ENCODE measurements around the gene ARHGEF10L.
A peak's percentile ranks its signal among the peaks of the same experiment; 100 is the strongest.
"Not testable (repeated sequence)": the region's sequence is repeated elsewhere in the genome, so short reads cannot be mapped to it uniquely, and the experiment has no call there.

The ARHGEF10L gene

DNA sequence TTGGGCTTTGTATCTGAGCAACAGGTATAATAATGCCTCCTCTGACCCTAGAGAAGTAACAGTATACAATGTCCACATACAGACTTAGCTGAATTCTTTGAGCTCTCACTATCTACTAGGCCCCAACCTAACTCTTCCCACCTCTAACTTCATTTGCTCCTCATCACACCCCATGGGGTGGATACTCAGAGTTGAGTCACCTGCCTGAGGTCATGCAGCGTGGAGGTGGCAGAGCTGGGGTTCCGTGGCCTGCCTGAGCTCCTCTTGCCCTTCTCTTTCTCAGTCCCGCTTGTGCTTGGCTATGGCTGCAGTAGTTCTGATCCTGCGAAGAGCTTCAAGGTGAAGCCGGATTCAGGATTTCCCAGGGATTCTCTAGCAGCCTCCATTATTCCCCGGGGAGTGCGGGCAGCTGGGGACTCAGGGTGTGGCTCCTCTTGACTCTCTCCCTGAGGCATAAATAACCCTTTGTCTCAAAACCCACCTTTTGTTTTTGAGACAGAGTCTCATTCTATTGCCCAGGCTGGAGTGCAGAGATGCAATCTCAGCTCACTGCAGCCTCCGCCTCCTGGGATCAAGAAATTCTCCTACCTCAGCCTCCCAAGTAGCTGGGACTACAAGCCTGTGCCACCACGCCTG lies 185.7 kb downstream of the ARHGEF10L start:
- DNase-seq = peak; percentile 80

- no peak for DNase-seq
Observed at GRCh38 chr1:17725811-17726582, 186.5 kb downstream of the ARHGEF10L start.

DNA sequence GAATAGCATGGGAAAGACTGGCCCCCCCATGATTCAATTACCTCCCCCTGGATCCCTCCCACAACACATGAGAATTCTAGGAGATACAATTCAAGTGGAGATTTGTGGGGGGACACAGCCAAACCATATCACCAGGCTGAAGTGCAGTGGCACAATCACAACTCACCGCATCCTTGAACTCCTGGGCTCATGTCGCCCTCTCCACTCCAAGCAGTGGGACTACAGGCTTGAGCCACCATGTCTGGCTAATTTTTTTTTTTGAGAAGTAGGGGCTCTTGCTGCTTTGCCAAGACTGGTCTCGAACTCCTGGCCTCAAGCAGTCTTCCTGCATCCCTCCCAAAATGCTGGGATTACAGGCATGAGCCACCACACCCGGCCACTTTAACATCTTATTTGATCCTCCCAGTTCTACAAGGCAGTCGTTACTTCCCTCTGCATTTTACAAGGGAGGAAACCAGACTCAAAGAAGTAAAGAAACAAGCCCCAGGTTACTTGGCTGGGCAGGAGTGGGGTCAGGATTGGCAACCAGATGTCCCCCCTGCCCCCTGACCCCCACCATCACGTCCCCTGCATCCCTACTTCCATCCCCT lies 188.7 kb downstream of the ARHGEF10L start:
- DNase-seq = no peak

DNA sequence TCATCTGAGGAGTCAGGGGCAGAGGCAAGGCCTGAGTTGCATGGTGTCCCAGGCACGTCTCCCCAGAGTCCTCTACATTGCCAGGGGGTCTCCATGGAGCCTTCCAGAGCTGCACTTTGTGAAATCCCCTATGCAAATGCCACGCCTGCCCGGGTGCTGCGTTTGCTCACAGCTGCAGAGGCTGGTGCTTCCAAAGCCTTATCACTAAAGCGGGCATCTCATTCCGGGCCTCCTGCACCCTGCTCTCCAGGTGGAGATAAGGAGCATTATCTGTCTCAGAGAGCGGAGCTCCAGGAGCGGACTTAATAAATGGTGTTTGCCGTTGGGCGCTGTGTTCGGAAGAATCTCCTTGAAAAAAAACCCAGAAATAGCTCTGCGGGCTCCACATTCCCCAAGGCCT lies 189.8 kb downstream of the ARHGEF10L start:
- no peak for DNase-seq

DNA sequence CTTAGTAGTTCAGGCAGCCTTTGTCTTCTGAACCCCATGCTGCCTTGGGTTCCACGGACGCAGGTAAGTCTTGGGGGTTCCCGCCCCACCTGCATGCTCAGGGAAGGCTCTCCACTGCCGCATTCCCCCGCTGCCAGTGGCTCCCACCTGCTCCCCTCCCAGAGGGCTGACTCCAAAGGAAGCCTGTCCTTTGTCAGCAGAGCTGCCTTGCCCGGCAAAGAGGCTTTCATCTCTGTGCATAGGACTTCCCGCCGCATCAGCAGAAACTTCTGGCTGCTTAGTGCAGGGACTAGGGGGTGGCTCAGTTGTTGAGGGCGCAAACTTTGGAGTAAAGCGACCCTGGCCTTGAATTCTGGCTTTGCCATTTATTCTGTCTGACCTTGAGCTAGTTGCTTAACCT lies 190.4 kb downstream of the ARHGEF10L start:
- DNase-seq = no peak

GRCh38 chr1:17731460-17731859 lies 192.0 kb downstream of the ARHGEF10L start:
- no peak for DNase-seq

DNA sequence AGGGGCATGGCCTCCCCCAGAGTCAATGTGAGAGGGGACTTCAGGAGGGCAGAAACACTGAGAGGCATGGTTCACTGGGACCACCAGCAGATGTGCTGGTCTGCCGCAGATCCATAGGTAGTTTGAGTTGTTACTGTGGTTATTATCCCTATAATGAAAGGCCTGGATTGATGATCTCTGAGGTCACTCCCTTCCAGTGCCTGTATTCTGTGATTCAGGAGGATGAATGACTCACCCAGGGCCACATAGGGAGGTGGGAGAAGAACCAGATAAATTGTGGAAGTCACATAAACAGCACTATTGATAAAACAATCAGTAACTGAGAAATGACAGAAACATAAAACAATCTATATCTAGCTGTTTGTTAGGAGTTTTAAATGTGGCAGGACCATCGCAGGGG lies 193.0 kb downstream of the ARHGEF10L start:
- no peak for DNase-seq

- DNase-seq = no peak
Observed at GRCh38 chr1:17733661-17734060, 194.2 kb downstream of the ARHGEF10L start.

GRCh38 chr1:17734609-17735008 lies 195.1 kb downstream of the ARHGEF10L start:
- no peak for DNase-seq

GRCh38 chr1:17735348-17735747 lies 195.8 kb downstream of the ARHGEF10L start:
- no peak for DNase-seq

- no peak for DNase-seq
Observed at GRCh38 chr1:17735793-17736192, 196.3 kb downstream of the ARHGEF10L start.

- no peak for DNase-seq
Observed at GRCh38 chr1:17736625-17737024, 197.1 kb downstream of the ARHGEF10L start.

GRCh38 chr1:17739050-17739449 lies 199.6 kb downstream of the ARHGEF10L start:
- DNase-seq = no peak

DNA sequence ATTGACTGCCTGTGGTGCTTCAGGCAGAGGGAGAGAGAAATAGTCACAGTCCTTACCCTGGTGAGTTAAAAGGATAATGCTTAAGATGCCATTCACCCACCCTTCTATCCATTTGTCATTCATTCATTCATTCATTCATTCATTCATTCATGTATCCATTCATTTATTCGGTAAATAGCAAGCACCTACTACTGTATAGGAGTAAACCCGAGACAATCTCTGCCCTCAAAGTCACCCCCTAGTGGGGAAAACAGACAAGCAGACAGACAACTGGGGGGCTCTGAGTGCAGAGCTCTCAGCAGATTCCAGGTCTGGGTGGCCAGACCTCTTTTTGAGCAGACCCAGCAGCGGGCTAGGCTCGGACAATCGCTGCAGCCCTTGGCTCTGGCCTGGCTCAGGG lies 201.6 kb downstream of the ARHGEF10L start:
- no peak for DNase-seq

DNA sequence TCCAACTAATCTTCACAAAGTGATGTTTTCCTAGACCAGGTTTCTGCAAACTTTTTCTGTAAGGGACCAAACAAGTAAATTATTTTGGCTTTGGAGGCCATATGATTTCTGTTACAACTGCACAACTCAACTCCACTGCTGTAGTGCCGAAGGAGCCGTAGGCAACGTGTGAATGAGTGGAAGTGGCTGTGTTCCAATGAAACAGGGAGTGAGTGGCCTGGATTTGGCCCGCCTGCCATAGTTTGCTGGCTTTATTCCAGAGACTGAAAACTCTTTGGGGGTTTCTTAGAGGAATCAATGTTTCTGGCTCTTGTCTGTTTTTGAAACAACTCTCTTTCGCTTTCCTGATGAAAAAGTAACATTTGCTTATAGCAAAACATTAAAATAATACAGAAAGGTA lies 203.1 kb downstream of the ARHGEF10L start:
- DNase-seq = no peak

DNA sequence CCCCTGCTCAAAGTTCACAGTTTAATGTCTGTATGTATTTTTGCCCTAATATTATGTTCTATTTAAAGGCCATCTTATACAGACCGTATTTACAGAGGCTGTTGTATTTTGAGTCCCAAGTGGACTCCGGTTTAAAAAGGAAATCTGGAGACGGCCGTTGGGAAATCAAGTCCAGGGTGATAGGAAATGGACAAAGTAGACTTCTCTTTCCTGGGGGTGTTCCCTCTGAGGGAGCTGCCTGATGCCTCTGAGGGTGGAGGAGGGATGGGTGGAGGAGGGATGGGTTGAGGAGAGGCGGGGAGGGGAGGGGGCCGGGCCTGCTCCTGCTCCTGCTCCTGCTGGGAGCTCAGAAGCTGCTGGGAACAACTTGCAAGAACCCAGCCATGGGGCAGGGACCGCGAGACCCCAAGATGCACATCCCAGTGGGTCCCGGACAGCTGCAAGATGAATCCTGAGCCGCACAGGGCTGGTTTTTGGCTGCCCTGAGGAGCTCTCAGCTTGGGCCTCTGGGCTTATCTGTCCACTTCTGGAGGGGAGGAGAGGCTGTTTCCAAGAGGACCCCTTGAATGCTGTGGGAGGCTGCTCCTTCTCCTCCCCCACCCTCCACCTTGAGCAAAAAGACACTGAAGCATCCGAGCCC lies 203.6 kb downstream of the ARHGEF10L start:
- DNase-seq = no peak

GRCh38 chr1:17743925-17744324 lies 204.4 kb downstream of the ARHGEF10L start:
- DNase-seq = no peak

- DNase-seq = no peak
Observed at GRCh38 chr1:17744666-17745478, 205.4 kb downstream of the ARHGEF10L start.

DNA sequence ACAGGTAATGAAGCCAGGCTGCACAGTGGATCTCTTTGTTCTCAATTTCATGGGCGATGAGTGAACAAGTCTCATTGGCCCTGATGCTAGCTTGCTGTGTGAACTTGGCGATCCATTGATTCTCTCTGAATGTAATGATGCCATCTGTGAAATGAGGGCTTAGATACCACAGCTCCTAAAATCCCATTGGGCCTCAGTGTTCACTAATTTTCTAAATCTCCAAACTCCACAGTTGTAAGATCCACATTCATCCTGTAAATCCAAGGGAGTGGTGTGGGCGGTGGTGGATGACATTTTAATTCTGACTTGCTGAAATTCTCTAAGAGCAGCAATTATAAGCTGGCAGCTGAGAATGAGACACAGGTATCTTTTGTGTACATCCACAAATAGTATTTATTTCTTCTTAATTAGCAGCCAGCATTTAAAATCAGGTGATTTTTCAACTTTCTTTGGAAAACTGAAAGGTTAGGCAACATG lies 206.0 kb downstream of the ARHGEF10L start:
- no peak for DNase-seq

- not testable (repeated sequence) for DNase-seq
Observed at GRCh38 chr1:17746281-17746680, 206.8 kb downstream of the ARHGEF10L start.

DNA sequence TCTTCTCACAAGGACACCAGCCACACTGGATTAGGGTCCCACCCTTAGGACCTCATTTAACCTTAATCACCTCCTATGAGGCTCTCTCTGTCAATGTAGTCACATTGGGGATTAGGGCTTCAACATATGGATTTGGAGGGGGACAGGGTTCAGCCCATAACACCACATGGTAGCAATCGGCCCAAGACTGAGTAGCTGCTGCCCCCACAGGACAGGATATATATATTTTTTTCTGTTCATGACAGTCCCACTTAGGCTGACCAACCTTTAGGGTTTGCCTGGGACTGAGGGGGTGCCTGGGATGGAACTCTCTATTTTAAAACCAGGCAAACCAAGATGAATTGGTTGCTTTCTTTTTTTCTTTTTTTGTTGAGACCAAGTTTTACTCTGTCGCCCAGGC lies 207.4 kb downstream of the ARHGEF10L start:
- DNase-seq = no peak
